SH-SY5Y (cell line): ENCODE measurements around the gene EFCAB12.

Experiments used
- GATA2 ChIP-seq: IDR thresholded peaks from 2 replicates; pipeline ENCODE4 v1.6.1; 2011; ENCODE audit warnings: mild to moderate bottlenecking, low read depth, low read length
- GATA3 ChIP-seq: IDR thresholded peaks from 2 replicates; pipeline ENCODE4 v1.6.1; 2011; ENCODE audit warnings: low read depth, mild to moderate bottlenecking, low read length, moderate library complexity

GRCh38 chr3:129432036-129432435 is 3.6 kb upstream of the EFCAB12 start:
- no peak for TF ChIP-seq GATA3
- no peak for TF ChIP-seq GATA2
